ENCODE data around the gene TMEM89.

TMEM89 gene

DNA sequence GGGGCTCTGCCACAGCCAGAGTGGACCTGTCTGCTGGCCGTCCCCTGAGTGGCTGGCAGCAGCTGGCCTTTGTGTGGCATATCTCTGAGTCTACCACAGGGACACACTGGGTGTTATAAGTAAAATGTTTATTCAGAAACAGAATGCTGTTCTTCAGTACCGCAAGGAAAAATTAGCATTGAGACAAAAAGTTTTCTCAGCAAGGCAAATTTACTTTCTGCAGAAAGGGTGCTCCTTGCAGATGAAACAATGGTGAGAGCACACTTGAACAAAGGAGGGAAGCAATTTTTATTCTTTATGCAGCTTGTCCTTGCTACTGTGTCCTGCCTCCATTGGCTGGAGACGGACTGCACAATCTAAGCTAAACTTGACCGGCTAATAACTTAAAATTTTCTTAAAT lies 4.0 kb downstream of the TMEM89 start:
- in situ Hi-C loops (cut with MboI; ENCODE audit: low sequenced_read_pairs) = no loop called here
- Histone ChIP-seq H3K36me3 (replicated peaks) (no peaks in the 10 kb centered on the region), H3K4me3 (no peak overlapping the region), H3K27me3 (ENCODE audit: low read depth) (no peaks in the 10 kb centered on the region), H3K9me3 (peaks cover 21% of the 10 kb centered on the region), H3K4me1 (no peaks in the 10 kb centered on the region)
- no peak for DNase-seq (ENCODE audit: low spot score in 2 of 2)

GRCh38 chr3:48614044-48614443 lies 7.5 kb downstream of the TMEM89 start:
- peaks cover 6% of the 10 kb centered on the region for H3K4me1 ChIP-seq
- H3K27me3 ChIP-seq (ENCODE audit: low read depth) = no peaks in the 10 kb centered on the region
- H3K4me3 ChIP-seq = no peak overlapping the region
- in situ Hi-C loops (cut with MboI; ENCODE audit: low sequenced_read_pairs) = no loop called here
- peaks cover 21% of the 10 kb centered on the region for H3K9me3 ChIP-seq
- no peak for DNase-seq (ENCODE audit: low spot score in 2 of 2)
- H3K36me3 ChIP-seq (replicated peaks) = 0 out of 2 replicates have a peak, but pooled peaks cover 4% of the 10 kb centered on the region

DNA sequence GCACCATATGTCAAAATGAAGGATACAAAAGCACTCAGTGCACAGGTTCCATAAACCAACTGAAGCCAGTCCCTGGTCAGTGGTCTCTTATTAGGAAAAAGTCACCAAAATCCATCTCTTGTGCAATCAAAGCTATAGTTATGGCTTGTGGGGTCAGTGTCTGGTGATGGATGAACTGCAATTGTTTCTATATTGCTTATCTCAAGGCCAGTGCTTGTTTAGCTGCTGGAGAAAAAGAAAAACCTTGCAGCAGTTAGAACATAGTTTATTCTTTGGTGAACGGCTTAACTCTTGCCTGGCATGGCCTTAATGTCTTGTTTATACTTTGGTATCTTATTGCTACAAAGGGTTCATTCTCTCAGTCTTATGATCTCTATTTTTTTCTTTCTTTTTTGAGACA lies 9.3 kb downstream of the TMEM89 start:
- Histone ChIP-seq H3K36me3 (replicated peaks) (peaks cover 11% of the 10 kb centered on the region; the same call in 1 of the 2 replicates), H3K27me3 (ENCODE audit: low read depth) (no peaks in the 10 kb centered on the region), H3K4me1 (peaks cover 9% of the 10 kb centered on the region), H3K9me3 (peaks cover 8% of the 10 kb centered on the region), H3K4me3 (no peak overlapping the region)
- no peak for DNase-seq (ENCODE audit: low spot score in 2 of 2)
- in situ Hi-C loops (cut with MboI; ENCODE audit: low sequenced_read_pairs) = no loop called here

GRCh38 chr3:48609088-48610005 lies 12.2 kb downstream of the TMEM89 start, which contains the start of gene UQCRC1:
Gene UQCRC1, minus strand, starts transcription at chr3:48609646. Its CDS starts 26 bp downstream, at chr3:48609620.
- Histone ChIP-seq H3K4me3 (peak within 1 kb of the TSS; percentile 100), H3K36me3 (replicated peaks) (peaks cover 39% of the 10 kb centered on the region), H3K9me3 (no peaks in the 10 kb centered on the region), H3K27me3 (ENCODE audit: low read depth) (no peaks in the 10 kb centered on the region), H3K4me1 (peaks cover 9% of the 10 kb centered on the region)
- in situ Hi-C loops (cut with MboI; ENCODE audit: low sequenced_read_pairs) = no loop called here
- DNase-seq (ENCODE audit: low spot score in 2 of 2) = peak; percentile 91 to 94

DNA sequence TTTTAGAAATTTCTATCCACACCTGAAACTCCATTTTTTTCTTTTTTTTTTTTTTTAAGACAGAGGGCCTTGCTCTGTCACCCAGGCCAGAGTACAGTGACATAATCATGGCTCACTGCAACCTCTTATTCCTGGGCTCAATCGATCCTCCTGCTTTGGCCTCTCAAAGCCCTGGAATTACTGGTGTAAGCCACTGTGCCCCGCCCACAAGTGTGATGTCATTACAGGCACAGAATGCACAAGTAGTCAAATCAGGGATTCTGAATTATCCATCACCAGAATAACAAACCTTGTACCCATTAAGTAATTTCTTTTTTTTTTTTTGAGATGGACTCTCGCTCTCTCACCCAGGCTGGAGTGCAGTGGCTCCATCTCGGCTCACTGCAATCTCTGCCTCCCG lies 14.1 kb downstream of the TMEM89 start:
- peak in 1 of 2 experiments; percentile 46 for DNase-seq (ENCODE audit: low spot score in 2 of 2)
- in situ Hi-C loops (cut with MboI; ENCODE audit: low sequenced_read_pairs) = no loop called here
- H3K36me3 ChIP-seq (replicated peaks) = peaks cover 57% of the 10 kb centered on the region

GRCh38 chr3:48601622-48601994 lies 20.0 kb downstream of the TMEM89 start:
- H3K4me3 ChIP-seq = no peak overlapping the region
- no peaks in the 10 kb centered on the region for H3K9me3 ChIP-seq
- DNase-seq (ENCODE audit: low spot score in 2 of 2) = no peak
- H3K36me3 ChIP-seq (replicated peaks) = peaks cover 80% of the 10 kb centered on the region
- in situ Hi-C loops (cut with MboI; ENCODE audit: low sequenced_read_pairs) = no loop called here
- no peaks in the 10 kb centered on the region for H3K27me3 ChIP-seq (ENCODE audit: low read depth)
- H3K4me1 ChIP-seq = no peaks in the 10 kb centered on the region

More for the DNA sequence above, 14.1 kb downstream of the TMEM89 start:
- Histone ChIP-seq H3K4me1 (peaks cover 9% of the 10 kb centered on the region), H3K9me3 (no peaks in the 10 kb centered on the region), H3K4me3 (no peak overlapping the region), H3K27me3 (ENCODE audit: low read depth) (no peaks in the 10 kb centered on the region)

DNA sequence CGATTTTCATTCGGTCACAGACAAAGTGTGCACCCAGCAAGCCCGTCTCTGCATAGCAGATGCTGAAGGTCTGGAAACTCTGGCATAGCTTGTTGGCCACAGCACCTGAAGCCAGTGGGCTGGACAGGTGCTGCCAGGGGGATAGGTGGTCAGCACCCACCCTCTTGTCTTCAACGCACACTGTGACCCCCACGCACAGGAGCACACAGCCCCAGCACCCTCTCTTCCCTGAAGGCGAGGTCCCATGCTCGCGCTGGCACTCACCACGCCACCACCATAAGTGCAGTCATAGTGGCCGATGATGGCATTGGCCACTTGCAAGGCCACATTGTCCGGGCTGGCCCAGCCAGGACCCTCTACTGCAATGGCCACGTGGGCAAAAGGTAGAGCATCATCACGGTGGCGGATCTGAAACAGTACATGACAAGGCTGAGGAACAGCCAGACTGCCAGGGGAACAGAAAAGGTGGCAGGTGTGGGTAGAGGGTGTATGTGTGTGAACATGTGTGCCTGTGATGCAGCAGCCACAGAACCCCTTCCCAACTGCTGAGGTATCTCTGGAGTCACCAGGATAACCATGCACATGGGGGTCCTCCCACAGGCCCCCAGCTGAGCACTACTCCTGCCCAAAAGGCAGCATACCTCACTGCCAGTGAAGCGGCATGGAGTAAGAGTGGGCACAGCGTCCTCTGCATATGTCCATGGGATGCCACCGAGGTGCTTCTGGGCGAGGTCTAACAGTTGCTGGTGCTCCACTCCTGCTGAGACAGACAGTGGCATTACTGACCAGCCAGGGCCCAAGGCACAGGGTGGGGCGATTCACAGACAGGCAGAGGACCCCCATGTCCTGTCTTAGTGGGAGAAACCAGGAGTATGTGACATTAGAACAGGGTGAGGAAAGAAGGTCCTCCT lies 20.6 kb downstream of the TMEM89 start:
- Histone ChIP-seq H3K9me3 (no peaks in the 10 kb centered on the region), H3K36me3 (replicated peaks) (peaks cover 75% of the 10 kb centered on the region), H3K27me3 (ENCODE audit: low read depth) (no peaks in the 10 kb centered on the region), H3K4me1 (no peaks in the 10 kb centered on the region), H3K4me3 (no peak overlapping the region)
- in situ Hi-C loops (cut with MboI; ENCODE audit: low sequenced_read_pairs) = no loop called here
- no peak for DNase-seq (ENCODE audit: low spot score in 2 of 2)

DNA sequence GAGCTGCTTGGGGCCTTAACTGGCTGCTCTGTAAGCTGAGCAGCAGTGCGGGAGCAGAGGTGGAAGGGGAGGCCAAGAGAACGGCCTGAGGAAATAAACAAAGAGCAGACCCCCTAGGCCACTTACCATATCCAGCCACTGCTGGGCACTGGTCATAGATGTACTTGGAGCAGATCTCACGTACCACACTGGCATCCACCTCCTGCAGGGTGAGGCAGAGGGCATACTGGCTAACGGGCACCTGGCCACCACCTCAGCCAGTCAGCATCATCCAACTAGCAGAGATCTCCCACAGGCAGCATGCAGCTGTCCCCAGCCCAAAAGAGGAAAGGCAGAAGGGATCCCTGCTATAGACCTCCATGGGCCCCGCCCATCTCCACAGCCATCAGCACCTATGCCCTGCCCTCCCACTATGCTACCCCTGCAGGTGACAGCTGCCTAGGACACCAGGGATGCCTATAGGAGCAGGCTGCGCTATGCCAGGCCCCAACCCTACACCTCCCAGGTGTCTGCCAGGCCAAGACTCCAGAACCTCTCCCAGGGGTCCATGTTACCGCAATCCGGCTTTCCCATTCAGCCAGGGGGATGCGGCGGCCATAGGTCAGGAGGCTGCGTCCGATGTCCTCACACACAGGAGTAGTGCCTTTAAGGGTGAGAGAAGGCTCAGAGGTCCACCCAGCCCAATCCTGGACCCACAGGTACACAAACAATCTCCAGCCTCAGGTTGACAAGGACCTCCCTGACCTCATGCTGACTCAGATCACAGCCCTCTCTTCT lies 21.9 kb downstream of the TMEM89 start:
- Histone ChIP-seq H3K4me1 (no peaks in the 10 kb centered on the region), H3K27me3 (ENCODE audit: low read depth) (peaks cover 8% of the 10 kb centered on the region), H3K36me3 (replicated peaks) (peaks cover 63% of the 10 kb centered on the region), H3K9me3 (no peaks in the 10 kb centered on the region), H3K4me3 (no peak overlapping the region)
- DNase-seq (ENCODE audit: low spot score in 2 of 2) = no peak
- in situ Hi-C loops (cut with MboI; ENCODE audit: low sequenced_read_pairs) = no loop called here

- no peaks in the 10 kb centered on the region for H3K4me1 ChIP-seq
- no peak overlapping the region for H3K4me3 ChIP-seq
- DNase-seq (ENCODE audit: low spot score in 2 of 2) = no peak
- in situ Hi-C loops (cut with MboI; ENCODE audit: low sequenced_read_pairs) = no loop called here
- peaks cover 14% of the 10 kb centered on the region for H3K27me3 ChIP-seq (ENCODE audit: low read depth)
- H3K9me3 ChIP-seq = no peaks in the 10 kb centered on the region
- peaks cover 57% of the 10 kb centered on the region for H3K36me3 ChIP-seq (replicated peaks)
Observed at GRCh38 chr3:48599077-48599501, 22.5 kb downstream of the TMEM89 start.

- Histone ChIP-seq H3K4me3 (no peak overlapping the region), H3K36me3 (replicated peaks) (peaks cover 51% of the 10 kb centered on the region), H3K4me1 (no peaks in the 10 kb centered on the region), H3K9me3 (no peaks in the 10 kb centered on the region), H3K27me3 (ENCODE audit: low read depth) (peaks cover 18% of the 10 kb centered on the region)
- in situ Hi-C loops (cut with MboI; ENCODE audit: low sequenced_read_pairs) = no loop called here
- DNase-seq (ENCODE audit: low spot score in 2 of 2) = no peak
Observed at GRCh38 chr3:48598323-48599076, 23.1 kb downstream of the TMEM89 start.

GRCh38 chr3:48597408-48597800 lies 24.2 kb downstream of the TMEM89 start:
- Histone ChIP-seq H3K27me3 (ENCODE audit: low read depth) (peaks cover 24% of the 10 kb centered on the region), H3K4me1 (no peaks in the 10 kb centered on the region), H3K9me3 (no peaks in the 10 kb centered on the region), H3K4me3 (no peak overlapping the region), H3K36me3 (replicated peaks) (peaks cover 41% of the 10 kb centered on the region)
- DNase-seq (ENCODE audit: low spot score in 2 of 2) = no peak
- in situ Hi-C loops (cut with MboI; ENCODE audit: low sequenced_read_pairs) = no loop called here

DNA sequence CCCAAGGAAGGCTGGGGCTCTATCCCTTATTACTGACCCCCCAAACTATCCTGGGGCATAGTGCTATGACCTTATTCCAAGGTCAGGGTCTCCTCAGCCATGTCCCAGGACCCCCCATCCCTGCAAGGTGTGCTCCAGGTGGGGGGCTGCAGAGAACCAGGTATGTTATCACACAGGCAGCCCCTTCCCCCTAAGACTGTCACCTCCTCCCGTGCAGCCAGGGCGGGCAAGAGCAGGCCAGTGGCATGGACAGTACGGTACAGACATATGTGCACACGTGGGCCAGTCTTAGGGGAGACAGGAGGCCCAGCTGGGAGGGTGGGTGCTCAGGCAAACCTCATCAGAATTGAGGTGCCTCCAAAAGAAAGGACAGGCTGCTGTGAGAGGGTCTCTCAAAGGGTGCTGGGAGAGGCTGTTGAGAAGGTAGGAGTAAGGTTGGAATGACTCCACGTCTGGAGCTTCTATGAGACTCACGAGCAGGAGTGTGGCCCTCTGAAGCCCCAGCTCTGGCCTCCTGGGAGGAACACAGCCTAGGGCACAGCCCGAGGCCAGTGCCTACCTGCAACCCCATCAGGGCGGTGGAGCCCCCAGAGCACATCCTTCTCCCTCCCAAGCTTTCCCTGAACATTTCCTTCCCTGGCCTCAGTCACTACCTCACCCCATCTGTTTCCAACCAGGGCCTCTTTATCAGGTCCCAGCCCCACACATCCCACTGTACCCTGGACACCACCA lies 24.7 kb downstream of the TMEM89 start:
- Histone ChIP-seq H3K4me3 (no peak overlapping the region), H3K4me1 (no peaks in the 10 kb centered on the region), H3K27me3 (ENCODE audit: low read depth) (peaks cover 24% of the 10 kb centered on the region), H3K36me3 (replicated peaks) (peaks cover 41% of the 10 kb centered on the region), H3K9me3 (no peaks in the 10 kb centered on the region)
- DNase-seq (ENCODE audit: low spot score in 2 of 2) = no peak
- in situ Hi-C loops (cut with MboI; ENCODE audit: low sequenced_read_pairs) = no loop called here
